ENCODE data around the gene CDH23.

Gene CDH23

GRCh38 chr10:71687077-71687476 lies 290.4 kb downstream of the CDH23 start:
- DNase-seq (ENCODE audit: low read depth, low spot score) = no peak

- no peak for DNase-seq (ENCODE audit: low read depth, low spot score)
Measured at GRCh38 chr10:71687480-71687879, 290.8 kb downstream of the CDH23 start.

DNA sequence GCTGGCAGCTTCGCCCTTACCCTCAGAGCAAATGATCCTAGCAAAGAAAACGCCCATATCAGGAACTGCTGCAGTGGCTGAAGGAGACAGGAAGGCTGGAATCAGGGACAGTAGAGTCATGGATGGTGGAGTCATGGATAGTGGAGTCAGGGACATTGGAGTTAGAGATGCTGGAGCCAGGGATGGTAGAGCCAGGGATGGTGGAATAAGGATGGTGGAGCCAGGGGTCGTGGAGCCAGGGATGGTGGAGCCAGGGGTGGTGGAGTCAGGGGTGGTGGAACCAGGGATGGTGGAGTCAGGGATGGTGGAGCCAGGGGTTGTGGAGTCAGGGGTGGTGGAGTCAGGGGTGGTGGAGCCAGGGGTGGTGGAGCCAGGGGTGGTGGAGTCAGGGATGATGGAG lies 291.5 kb downstream of the CDH23 start:
- no peak for DNase-seq (ENCODE audit: low read depth, low spot score)

DNA sequence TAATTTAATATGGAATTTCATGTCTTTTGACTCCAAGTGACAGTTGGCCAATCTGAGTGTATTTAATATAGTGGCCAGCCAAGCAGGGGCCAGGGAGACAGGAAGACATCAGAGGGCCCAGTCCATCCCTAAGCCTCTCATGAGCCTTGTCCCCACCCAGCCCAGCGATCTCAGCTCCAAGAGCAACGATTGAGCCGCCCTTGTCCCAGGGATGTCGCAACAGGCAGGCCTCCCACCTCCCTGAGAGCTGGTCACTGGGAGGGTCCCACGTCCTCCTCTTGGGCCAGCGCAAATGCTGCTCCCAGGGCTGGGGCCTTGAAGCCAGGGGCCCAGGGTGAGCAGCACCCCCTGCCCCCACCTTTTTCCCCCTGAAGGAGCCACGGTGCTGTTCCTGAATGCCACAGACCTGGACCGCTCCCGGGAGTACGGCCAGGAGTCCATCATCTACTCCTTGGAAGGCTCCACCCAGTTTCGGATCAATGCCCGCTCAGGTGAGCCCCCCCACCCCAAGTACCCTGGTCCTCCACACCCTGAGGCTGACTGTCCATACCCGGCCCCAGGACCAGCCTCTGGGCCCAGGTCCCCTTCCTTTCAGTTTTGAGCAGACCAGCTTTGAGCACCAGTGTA lies 293.5 kb downstream of the CDH23 start:
- no peak for DNase-seq (ENCODE audit: low read depth, low spot score)

DNA sequence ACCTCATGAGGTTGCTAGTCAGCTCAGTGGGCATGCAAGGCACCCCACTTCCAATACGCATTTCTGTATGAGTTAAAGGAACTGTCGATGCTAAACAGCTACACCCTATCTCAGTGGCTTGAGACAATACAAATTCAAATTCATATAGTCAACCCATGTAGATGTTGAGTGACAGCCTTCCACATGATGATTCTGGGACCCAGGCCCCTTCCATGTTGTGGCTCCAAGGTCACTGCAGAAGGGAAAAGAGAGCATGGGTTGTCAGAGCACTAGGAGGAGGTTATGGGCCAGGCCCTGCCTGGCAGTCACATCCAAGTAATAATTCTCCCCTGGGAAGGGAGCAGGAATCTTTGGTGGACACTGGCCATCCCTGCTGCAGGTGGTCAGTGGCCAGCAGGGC lies 294.7 kb downstream of the CDH23 start:
- DNase-seq (ENCODE audit: low read depth, low spot score) = no peak

GRCh38 chr10:71692598-71693306 lies 296.0 kb downstream of the CDH23 start:
- DNase-seq (ENCODE audit: low read depth, low spot score) = no peak

DNA sequence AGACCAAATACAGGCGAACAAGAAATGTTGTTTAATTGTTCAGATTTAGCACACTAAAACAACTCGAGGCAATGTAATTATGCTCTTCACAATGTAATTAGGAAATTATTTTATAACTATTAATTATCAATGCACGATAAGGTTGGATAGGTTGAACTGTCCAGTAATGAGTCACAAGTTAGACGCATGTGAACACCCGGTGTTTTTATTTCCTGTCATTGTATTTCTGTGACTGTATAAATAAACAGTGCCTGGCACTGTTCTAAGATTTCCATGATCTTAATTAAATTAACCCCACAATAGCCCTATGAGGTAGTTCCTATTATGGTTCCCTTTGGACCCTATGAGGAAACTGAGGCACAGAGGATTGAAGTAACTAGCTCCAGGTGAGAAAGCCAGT lies 296.7 kb downstream of the CDH23 start:
- no peak for DNase-seq (ENCODE audit: low read depth, low spot score)

DNA sequence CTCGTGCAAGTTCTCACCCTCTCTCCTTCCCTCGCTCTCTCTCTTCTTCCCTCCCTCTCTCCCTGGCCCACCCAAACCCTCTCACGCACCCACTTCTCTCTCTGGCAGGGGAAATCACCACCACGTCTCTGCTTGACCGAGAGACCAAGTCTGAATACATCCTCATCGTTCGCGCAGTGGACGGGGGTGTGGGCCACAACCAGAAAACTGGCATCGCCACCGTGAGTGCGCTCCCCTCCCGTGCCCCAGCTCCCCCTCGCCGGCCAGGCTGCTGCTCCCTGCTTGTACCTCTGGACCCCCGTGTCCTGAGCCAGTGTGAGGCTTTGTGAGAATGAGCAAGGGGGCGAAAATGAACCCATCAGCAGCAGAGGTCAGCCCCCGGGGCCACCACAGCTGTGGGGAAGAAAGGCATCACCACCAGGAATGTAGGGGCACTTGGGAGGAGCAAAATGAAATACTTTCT lies 297.4 kb downstream of the CDH23 start:
- no peak for DNase-seq (ENCODE audit: low read depth, low spot score)

DNA sequence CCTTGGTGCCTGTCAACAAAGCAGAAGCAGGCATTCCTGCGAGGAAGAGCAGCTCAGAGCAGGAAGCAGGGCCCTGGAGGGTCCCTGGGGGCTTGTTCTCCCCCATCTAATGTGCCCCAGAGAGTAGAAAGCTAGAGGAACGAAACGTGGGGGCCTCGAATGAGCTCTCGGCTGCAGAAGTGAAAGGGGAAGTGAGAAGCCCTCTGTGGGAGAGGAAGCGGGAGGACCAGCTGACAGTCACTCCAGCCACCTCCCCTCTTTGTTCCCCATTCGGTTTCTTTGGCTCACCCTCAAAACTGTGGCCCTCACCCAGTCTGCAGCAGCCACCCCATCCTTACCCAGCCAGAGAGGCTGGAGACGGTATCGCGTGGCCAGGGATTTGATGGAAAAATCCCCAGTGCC lies 297.8 kb downstream of the CDH23 start:
- DNase-seq (ENCODE audit: low read depth, low spot score) = no peak

- DNase-seq (ENCODE audit: low read depth, low spot score) = no peak
Measured at GRCh38 chr10:71695502-71696476, 299.1 kb downstream of the CDH23 start.

- DNase-seq (ENCODE audit: low read depth, low spot score) = no peak
Measured at GRCh38 chr10:71696628-71697326, 300.1 kb downstream of the CDH23 start.

GRCh38 chr10:71697938-71698709 lies 301.4 kb downstream of the CDH23 start:
- DNase-seq (ENCODE audit: low read depth, low spot score) = peak; percentile 38

DNA sequence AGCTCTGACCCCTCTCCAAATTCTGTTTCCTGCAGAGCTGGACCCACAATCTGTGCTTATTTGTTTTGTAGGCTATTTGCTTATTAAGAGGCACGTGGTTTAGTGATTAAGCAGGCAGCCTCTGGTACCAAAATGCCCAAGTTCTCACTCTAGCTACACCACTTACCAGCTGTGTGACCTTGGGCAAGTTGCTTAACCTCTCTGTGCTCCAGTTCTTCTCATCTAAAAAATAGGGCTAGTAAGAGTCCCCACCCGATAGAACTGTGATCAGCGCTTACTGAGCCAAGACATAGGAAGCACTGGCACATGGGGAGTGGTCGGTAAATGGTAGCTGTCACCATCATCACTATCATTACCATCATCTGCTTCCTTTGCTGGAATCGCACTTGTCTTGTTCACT lies 302.0 kb downstream of the CDH23 start:
- no peak for DNase-seq (ENCODE audit: low read depth, low spot score)

DNA sequence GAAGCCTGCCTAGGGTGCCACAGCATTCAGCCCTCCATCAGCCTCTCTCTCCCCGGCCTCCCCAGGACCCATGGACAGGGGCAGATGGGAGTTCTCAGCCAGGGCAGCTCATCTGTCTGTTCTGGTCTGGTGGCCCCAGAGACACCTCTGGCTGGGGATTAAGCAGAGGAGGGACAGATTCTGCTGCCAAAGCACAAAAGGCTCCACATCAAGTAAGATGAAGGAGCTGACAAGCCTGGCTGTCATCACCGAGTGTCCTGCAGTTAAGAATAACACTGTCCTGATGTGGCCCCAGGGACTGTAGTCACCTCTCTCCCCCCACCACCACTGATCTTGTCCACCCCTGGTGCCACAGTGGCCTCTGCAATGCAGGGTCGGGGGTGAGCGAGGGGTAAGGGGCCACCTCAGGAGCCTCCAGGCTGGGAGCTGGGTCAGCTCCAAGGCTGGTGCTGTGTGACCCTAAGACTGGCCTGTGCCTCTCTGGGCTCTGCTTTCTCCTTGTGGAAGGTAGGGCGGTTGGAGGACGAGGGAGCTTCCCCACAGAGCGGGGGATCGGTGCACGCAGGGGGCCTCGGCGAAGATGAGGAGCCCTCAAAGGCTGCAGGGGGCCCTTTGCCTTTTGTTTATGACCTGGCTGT lies 304.1 kb downstream of the CDH23 start:
- no peak for DNase-seq (ENCODE audit: low read depth, low spot score)

DNA sequence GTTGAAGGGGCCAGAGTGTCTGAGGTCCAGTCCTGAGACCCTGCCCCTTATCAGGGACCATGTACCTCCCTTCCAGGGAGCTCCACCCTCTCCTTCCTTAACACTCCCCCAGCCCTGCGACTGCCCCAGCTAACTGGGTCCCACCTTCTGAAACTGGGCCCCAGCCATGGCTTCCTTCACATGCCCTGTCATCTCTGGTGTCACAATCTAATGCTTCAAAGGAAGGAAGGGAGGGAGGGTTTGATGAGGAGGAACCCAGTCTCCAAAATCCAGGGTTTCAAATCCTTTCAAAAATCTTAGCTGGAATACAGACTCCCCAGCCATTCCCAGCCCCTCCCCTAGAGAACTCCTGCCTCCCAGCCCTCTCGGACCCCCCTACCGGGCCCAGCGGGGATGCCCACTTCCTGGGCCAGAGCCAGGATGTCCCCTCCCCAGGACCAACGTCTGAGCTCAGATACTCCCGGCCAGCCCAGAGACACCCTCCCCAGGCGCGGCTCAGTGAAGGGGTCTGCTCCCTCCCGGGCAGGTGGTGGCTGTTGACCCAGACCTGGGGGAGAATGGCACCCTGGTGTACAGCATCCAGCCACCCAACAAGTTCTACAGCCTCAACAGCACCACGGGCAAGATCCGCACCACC lies 304.9 kb downstream of the CDH23 start:
- no peak for DNase-seq (ENCODE audit: low read depth, low spot score)

GRCh38 chr10:71703577-71703976 lies 306.9 kb downstream of the CDH23 start:
- no peak for DNase-seq (ENCODE audit: low read depth, low spot score)

GRCh38 chr10:71704816-71705215 lies 308.1 kb downstream of the CDH23 start:
- no peak for DNase-seq (ENCODE audit: low read depth, low spot score)

- DNase-seq (ENCODE audit: low read depth, low spot score) = no peak
Measured at GRCh38 chr10:71705582-71705981, 308.9 kb downstream of the CDH23 start.

DNA sequence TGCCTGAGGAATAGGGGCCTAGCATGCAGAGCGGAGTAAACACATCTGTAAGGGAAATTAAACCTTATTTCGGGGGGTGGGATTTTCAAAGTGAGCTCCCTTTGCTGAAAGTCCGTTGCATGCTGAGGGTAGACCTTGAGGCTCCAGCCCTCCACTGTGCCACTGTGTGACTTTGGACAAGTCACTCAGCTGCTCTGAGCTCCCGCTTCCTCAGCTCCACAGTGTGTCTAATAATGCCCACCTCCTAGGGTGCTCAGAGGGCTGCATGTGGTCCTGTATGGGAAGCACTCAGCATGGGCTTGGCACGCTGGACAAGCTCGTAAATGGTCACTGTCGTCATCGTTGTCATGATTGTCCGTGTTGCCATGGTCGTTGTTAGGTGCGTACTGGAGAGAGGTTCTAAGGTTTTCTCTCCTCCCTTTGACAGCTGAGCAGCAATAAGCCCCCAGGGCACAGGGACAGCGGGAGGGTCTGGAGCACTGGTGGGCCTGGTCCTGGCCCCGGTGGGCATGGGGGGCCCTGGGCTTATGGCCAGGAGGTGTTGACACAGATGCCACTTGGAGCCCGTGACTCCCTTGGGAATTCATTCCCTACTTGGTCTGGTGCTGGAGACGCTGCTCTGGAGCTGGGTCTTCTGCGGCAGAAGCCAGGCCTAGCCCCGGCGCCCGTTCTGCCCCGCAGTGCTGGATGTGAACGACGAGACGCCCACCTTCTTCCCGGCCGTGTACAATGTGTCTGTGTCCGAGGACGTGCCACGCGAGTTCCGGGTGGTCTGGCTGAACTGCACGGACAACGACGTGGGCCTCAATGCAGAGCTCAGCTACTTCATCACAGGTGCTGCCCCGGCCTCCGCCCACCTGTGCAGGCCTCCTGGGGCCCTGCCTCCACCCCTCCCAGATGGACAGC lies 309.7 kb downstream of the CDH23 start:
- no peak for DNase-seq (ENCODE audit: low read depth, low spot score)
